ENCODE data around the gene FGF3. TPM values are rescaled to one million over a fixed set of nuclear protein-coding genes. Genes with fewer than 3 reads are reported as not detected.
A peak's percentile ranks its signal among the peaks of the same experiment; 100 is the strongest.

The FGF3 gene
- total RNA-seq = not detected

DNA sequence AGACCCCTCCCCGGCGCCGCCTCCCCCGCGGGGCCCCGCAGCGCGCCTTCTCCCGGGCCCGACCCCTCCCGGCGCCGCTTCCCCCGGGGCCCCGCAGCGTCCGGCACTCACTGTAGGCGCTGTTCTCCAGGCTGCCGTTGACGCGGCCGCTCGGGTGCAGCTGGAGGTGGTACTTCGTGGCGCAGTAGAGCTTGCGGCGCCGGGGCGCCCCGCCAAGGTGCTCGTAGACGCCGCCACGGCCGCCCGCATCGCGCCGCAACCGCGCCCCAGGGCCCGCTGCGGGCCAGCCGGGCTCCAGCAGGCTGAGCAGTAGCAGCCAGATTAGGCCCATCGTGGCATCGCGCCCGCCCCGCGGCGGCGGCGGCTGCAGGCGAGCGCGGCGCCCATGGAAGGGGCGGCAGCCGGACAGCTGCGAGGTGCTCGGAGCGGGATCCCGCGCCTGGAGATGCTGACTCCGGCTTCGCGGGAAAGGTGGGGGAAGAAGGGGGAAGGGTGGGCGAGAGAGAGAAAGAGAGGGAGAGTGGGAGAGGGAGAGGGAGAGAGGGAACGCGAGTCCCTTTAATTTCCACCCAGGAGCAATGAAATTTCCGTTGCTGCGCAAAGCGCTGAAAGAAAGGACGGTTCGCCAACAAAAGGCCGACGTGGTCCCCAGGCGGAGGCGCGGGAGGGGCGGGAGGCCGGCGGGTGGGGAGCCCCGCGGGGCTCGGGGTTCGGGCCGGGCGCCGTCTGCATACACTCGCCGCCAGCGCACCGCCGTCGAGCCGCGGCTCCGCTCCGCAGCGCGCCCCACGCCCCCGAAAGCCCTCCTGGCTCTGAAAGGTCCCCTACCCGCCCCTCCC, at the start of gene FGF3:
FGF3 (minus strand) TSS at position 814 of the 839 bp plus-strand sequence; CDS start at position 331, 483 bp downstream.
- Mint-ChIP-seq H3K27ac (no peak within 1 kb of the TSS), H3K4me3 (no peak within 1 kb of the TSS), H3K36me3 (ENCODE audit: low read depth) (no peaks in the 10 kb centered on the region), H3K27me3 (peaks cover 49% of the 10 kb centered on the region), H3K4me1 (no peaks in the 10 kb centered on the region), H3K9me3 (no peaks in the 10 kb centered on the region)
- POLR2A ChIA-PET = no interaction called here
- CTCF ChIA-PET = no interaction called here
- no peak for DNase-seq

DNA sequence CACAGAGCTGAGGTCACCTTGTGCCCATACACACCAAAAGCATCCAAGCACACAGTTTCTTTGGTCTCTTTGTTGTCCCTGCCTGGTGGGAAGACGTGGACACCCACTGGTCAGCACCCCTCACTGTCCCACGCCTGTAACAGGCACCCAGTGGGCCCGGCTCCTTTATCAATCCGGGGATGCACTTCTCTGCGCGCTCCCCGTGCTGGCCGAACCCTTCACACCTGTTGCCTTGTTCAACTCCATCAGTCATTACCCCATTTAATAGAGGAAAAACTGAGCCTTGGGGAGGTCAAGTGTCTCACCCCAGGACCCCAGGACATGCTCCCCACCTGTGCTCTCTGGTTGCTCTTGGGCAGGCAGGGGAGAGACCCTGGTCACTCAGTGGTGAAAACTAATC, 49.7 kb upstream of the FGF3 start:
- no peak for DNase-seq
- ChIA-PET CTCF (no interaction called here), POLR2A (no interaction called here)
- Mint-ChIP-seq H3K27me3 (peaks cover 4% of the 10 kb centered on the region), H3K36me3 (ENCODE audit: low read depth) (no peaks in the 10 kb centered on the region), H3K9me3 (no peaks in the 10 kb centered on the region), H3K4me3 (no peak overlapping the region), H3K4me1 (no peaks in the 10 kb centered on the region), H3K27ac (peak overlapping the region; percentile 36)

DNA sequence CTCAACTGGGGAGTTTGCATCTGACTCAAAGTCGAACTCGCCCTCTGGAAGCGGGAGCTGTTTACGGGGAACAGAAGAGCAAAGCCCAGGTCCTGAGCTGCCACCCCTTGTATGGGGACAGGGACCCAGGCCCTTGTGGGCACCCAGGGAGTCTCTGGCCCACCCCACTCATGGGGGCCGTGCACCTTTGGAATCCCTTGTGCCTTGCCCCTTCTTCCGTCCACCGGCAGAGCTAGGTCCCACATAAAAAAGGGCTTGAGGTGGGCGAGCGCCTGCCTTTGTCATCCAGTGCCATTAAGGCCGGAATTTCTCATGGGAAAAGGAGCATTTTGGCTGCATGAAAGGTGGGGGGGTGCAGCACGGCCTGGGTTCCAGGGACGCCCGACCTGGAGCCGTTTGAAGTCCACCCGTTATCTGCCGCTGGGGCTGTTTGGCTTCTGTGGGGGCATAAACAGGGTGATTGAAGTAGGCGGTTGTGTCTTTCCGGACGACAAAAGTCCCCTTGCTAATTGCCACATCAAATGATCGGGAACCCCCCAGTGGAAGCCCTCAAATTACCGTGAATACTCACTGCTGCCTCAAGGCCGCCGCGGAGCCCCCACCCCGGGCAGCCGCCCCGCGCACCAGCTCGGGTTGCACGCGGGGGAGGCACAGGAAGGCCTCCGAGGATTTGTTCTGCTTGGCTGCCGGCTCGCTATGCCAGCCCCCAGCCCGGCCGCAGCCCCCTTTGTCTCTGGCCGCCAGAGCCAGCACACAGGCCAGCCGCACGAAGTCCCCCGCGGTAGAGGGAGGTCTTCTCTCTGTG, 49.0 kb upstream of the FGF3 start:
- no peak overlapping the region for H3K27ac Mint-ChIP-seq
- H3K9me3 Mint-ChIP-seq = no peaks in the 10 kb centered on the region
- no peak for DNase-seq
- H3K36me3 Mint-ChIP-seq (ENCODE audit: low read depth) = no peaks in the 10 kb centered on the region
- ChIA-PET CTCF (no interaction called here), POLR2A (no interaction called here)
- H3K27me3 Mint-ChIP-seq = peaks cover 4% of the 10 kb centered on the region
- no peak overlapping the region for H3K4me3 Mint-ChIP-seq
- no peaks in the 10 kb centered on the region for H3K4me1 Mint-ChIP-seq

DNA sequence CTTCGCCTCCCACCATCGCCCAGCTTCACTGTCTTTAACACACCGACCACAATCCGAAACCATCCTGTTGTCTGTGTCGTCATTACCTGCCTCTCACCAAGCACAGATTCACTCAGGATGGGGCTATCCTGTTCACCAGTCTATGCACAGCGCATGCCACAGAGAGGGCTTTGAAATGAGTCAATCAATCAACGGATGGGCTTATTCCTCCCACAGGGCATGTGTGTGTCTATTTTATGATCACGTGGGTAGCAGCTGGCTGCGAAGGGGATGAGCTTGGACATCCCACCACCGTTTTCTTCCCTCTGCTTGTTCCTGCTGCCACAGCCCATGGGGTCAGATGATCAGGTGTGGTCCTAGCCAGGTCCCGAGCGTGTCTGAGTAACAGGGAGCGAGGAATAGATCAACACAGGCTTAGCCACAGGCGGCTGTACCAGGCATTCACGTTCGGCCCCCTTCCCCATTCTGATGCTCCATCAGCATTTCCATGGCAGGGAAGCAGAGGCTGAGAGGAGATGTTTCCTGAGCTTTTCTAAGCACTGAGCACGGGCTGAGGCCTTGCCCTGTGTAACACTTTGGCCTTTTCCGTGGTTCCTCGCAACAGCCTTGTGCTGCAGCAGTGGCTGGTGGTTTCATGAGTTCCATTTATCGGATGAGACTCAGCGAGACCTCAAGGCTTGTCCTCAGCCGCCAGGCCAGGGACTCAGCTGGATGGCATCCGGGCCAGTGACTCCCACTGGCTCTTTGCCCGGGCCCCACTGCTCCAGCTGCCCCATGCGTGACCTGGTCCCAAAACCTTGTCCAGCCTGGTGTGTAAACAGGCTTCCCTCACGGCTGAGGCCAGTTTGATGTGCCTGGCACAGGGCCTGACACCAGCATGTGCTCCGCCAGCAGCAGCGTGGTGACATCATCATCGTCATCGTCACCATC, 48.1 kb upstream of the FGF3 start:
- Mint-ChIP-seq H3K27me3 (peaks cover 4% of the 10 kb centered on the region), H3K4me3 (no peak overlapping the region), H3K27ac (no peak overlapping the region), H3K4me1 (no peaks in the 10 kb centered on the region), H3K9me3 (no peaks in the 10 kb centered on the region), H3K36me3 (ENCODE audit: low read depth) (no peaks in the 10 kb centered on the region)
- ChIA-PET CTCF (no interaction called here), POLR2A (no interaction called here)
- no peak for DNase-seq

DNA sequence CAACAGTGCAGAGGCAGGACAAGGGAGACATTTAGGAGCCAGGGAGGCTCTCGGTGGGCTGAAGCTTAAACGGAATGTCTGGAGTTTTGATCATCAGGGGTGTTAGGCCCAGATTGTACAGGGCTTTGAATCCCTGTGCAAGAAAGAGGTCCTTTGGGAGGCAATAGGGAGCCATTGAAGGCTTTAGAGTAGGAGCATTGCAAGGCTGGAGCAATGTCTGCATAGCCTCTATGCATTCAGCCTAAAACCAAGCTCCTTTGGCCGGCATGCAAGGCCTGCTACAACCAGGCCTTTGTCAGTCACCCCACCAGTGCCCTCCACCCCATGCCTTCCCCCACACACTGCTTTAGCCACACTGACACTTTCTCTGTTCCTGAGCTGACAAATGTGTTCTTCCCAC, 47.4 kb upstream of the FGF3 start:
- Mint-ChIP-seq H3K27ac (no peak overlapping the region), H3K4me3 (no peak overlapping the region), H3K36me3 (ENCODE audit: low read depth) (no peaks in the 10 kb centered on the region), H3K27me3 (peaks cover 6% of the 10 kb centered on the region), H3K9me3 (no peaks in the 10 kb centered on the region), H3K4me1 (no peaks in the 10 kb centered on the region)
- DNase-seq = no peak
- ChIA-PET CTCF (no interaction called here), POLR2A (no interaction called here)

DNA sequence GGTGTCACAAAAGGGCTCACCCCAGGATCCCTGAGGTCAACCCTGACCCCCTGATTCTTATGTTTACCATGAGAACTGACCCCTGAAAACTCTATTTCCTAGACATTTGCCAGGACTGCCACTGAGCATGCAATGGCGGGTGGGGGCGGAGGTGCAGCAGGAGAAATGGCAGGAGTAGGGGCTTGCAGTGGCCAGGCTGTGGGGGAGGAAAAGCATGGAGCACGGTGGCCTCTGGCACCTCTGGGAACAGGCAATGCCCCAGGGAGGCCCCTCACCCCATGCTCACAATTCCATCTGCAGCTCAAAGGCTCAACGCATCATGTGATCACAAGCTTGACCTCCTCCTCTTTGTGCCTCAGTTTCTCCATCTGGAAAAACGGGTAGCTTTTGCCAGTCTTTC, 46.5 kb upstream of the FGF3 start:
- ChIA-PET CTCF (no interaction called here), POLR2A (no interaction called here)
- peaks cover 9% of the 10 kb centered on the region for H3K27me3 Mint-ChIP-seq
- no peaks in the 10 kb centered on the region for H3K36me3 Mint-ChIP-seq (ENCODE audit: low read depth)
- no peak overlapping the region for H3K4me3 Mint-ChIP-seq
- H3K9me3 Mint-ChIP-seq = no peaks in the 10 kb centered on the region
- no peak for DNase-seq
- no peak overlapping the region for H3K27ac Mint-ChIP-seq
- H3K4me1 Mint-ChIP-seq = no peaks in the 10 kb centered on the region

DNA sequence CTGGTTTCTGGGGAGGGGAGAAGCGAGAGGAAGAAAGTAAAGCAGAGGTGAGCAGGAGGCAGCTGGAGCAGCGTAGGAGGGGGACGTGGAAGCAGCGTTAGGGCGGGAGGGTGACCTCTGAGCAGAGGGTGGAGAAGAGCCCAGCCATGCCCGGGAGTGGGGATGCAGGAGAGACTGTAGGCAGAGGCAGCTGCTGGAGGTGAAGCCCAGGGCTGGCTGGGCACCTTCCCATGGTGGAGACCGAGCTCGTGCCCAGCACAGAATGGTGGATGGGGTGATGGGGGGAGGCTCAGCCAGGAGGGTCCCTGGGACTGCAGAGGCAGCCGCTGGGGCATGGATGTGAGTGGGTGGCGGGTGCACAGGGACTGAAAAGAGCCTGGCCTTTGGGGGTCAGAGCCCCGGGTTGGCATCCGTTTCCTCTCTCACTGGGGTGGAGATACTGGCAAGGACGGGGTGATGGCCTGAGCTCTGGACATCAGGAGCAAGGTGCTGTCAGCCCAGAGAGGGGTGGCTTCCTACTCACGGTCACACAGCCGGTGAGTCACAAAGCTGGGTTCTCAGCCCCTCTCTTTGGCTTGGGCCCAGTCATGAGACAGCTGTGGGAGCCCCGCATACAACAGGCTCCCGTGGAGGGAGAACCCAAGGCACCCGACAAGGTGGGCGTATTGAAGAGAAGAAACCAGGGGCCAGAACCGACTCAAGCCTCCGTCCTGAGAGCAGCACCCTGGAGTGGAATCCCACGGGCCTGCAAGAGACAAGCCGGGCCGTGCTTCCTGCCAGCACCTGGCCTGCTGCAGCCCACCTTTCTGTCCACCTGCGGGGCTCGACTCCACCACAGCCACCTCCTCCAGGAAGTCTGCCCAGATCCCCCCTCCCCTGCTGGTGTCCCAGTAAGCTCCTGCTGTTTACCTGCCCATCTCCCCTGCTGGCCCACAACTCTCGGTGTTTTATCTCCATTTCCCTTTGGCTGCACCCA, 45.8 kb upstream of the FGF3 start:
- Mint-ChIP-seq H3K4me1 (no peaks in the 10 kb centered on the region), H3K4me3 (no peak overlapping the region), H3K36me3 (ENCODE audit: low read depth) (no peaks in the 10 kb centered on the region), H3K27me3 (peaks cover 9% of the 10 kb centered on the region), H3K27ac (no peak overlapping the region), H3K9me3 (no peaks in the 10 kb centered on the region)
- ChIA-PET CTCF (no interaction called here), POLR2A (no interaction called here)
- no peak for DNase-seq

DNA sequence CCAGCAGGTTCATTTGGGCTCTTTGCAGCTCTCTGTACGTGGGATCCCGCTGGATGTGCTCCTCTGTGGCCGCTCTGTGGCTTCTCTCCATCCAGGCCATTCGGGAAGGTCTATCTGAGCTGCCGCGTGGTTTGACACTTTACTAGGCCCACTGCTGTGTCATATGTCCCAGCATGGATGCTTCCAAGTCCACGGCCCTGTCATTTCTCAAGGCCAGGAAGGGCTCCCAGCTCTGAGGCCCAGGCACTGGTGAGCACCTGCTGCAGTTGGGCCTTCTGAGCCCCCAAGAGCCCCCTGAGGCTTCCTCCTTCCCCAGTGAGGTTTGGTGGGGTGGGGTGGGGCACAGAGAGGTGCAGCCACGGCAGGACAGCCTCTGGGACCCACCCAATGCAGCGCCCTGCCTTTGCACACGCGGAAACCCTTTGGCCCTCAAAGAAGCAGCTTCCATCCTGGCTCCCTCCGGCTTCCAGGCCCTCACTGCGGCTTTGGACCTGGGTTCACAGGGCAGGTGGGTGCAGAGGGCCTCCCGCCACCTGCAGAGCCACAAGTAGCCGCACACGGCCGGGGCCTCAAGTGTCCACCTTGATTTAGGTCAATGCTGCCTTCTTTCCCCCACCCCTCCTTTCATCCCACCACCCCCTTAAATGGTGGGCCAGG, 44.5 kb upstream of the FGF3 start:
- no peaks in the 10 kb centered on the region for H3K36me3 Mint-ChIP-seq (ENCODE audit: low read depth)
- no peaks in the 10 kb centered on the region for H3K9me3 Mint-ChIP-seq
- ChIA-PET CTCF (no interaction called here), POLR2A (no interaction called here)
- H3K27ac Mint-ChIP-seq = no peak overlapping the region
- H3K4me1 Mint-ChIP-seq = no peaks in the 10 kb centered on the region
- no peak overlapping the region for H3K4me3 Mint-ChIP-seq
- DNase-seq = no peak
- H3K27me3 Mint-ChIP-seq = peaks cover 13% of the 10 kb centered on the region

DNA sequence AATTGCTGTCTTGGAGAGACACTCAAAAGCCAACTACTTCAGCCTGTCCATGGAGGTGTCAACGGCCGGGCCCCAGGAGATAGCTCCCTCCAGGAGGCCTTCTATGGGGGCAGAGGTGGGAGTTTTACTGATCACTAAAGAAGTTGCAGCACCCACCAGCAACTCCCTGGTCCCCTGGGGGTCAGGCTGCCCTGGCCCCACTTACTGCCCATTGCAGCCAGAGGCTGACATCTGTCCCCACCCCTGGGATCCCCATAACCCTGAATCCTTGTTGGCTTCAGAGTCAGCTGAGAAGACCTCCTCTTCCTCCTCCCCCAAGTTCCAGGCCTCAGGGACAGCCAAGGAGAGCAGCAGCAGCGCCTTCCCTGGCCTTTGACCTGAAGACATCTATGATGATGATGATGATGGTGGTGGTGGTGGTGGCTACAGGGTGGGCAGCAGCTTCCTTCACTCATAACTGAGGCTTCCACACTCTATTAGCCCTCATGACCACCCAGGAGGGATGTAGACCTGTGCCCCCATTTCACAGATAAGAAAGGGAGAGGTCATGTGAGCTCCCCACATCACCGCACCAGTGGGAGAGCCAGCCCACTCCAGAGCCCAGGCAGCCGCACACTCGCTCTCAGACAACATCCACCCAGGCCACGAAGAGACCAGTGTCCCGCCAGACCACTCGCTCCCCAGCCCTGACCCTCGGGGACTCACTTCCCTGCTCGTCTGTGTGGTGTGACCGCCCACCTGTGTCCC, 43.8 kb upstream of the FGF3 start:
- no peak overlapping the region for H3K27ac Mint-ChIP-seq
- H3K9me3 Mint-ChIP-seq = no peaks in the 10 kb centered on the region

DNA sequence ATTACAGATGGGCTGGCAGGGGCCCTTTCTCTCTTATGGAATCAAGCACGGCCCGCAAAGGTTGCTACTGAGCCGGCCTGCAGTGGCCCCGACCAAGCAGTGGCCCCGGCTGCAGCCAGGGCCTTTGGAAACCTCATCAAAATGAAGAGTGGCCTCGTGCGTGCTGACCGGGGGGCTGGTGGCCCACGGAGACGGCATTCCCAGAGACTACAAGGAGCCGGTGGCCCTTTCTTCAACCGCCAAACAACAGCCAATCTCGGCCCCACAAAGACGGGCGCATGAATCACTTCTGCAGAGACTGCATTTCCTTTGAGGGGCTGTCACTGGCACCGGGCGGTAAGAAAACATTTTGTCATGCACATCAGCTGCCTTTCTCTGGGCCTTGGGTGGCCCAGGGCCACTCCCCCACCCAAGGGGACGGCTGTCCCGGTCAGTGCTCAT, 43.1 kb upstream of the FGF3 start:
- H3K27ac Mint-ChIP-seq = no peak overlapping the region

More for the DNA sequence above, 43.8 kb upstream of the FGF3 start:
- Mint-ChIP-seq H3K4me1 (no peaks in the 10 kb centered on the region), H3K4me3 (no peak overlapping the region), H3K36me3 (ENCODE audit: low read depth) (no peaks in the 10 kb centered on the region), H3K27me3 (peaks cover 15% of the 10 kb centered on the region)
- no peak for DNase-seq
- CTCF ChIA-PET = no interaction called here
- POLR2A ChIA-PET = no interaction called here

DNA sequence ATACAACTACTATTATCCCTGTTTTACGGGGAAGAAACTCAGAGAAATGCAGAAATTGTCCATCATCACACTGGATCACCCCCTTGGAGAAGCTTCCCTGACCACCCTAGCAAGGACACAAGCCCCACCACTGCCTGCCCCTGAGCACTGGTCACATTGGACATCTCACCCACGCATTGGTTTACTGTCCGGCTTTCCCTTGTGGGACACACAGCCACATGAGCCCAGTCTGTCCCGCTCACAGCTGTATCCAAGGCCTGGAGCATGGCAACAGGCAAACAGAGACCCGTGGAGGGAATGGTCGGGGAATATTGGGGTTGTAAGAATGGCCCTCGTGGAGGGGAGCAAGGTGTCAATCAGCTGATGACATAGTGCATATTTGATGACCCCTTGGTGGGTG, 42.7 kb upstream of the FGF3 start:
- Mint-ChIP-seq H3K36me3 (ENCODE audit: low read depth) (no peaks in the 10 kb centered on the region), H3K27ac (no peak overlapping the region), H3K4me1 (no peaks in the 10 kb centered on the region), H3K27me3 (peaks cover 19% of the 10 kb centered on the region), H3K9me3 (no peaks in the 10 kb centered on the region), H3K4me3 (no peak overlapping the region)
- ChIA-PET CTCF (no interaction called here), POLR2A (no interaction called here)
- DNase-seq = no peak

More for the DNA sequence above, 43.1 kb upstream of the FGF3 start:
- no peaks in the 10 kb centered on the region for H3K9me3 Mint-ChIP-seq
- ChIA-PET POLR2A (no interaction called here), CTCF (no interaction called here)
- no peaks in the 10 kb centered on the region for H3K36me3 Mint-ChIP-seq (ENCODE audit: low read depth)
- H3K4me1 Mint-ChIP-seq = no peaks in the 10 kb centered on the region
- no peak overlapping the region for H3K4me3 Mint-ChIP-seq
- H3K27me3 Mint-ChIP-seq = peaks cover 14% of the 10 kb centered on the region
- DNase-seq = no peak
